PFSK-1 (cell line): Measurements from ENCODE around the gene IRX4.

Experiments
- FOXP2 ChIP-seq: optimal IDR thresholded peaks from 2 replicates; pipeline ENCODE3; 2011; ENCODE audit warnings: borderline replicate concordance, control low read depth, inconsistent platforms; ENCODE audit not compliant: insufficient read depth; ENCODE audit errors: extremely low read length, extremely low read depth
- POLR2AphosphoS5 ChIP-seq: IDR thresholded peaks from 2 replicates; pipeline ENCODE4 v1.6.1; 2012; ENCODE audit warnings: low read depth, mild to moderate bottlenecking, control low read depth, low read length, moderate library complexity
- SIN3A ChIP-seq: IDR thresholded peaks from 2 replicates; pipeline ENCODE4 v1.6.1; 2012; ENCODE audit warnings: mild to moderate bottlenecking, low read length, moderate library complexity, borderline replicate concordance; ENCODE audit not compliant: insufficient read depth
- TAF1 ChIP-seq: IDR thresholded peaks from 2 replicates; pipeline ENCODE4 v1.6.1; 2012; ENCODE audit warnings: low read length, control low read depth, borderline replicate concordance; ENCODE audit not compliant: insufficient read depth
- TF ChIP-seq, protein P1 (sequence below), 2 experiments: IDR thresholded peaks; 2 replicates each; pipeline versions ENCODE4 v1.6.1 to v1.8.0; 2011 to 2012; ENCODE audit warnings: low read depth in 2 of 2, low read length in 2 of 2, control low read depth in 1 of 2, inconsistent platforms in 1 of 2, mild to moderate bottlenecking in 1 of 2, moderate library complexity in 1 of 2; ENCODE audit not compliant: insufficient read depth in 1 of 2

DNA sequence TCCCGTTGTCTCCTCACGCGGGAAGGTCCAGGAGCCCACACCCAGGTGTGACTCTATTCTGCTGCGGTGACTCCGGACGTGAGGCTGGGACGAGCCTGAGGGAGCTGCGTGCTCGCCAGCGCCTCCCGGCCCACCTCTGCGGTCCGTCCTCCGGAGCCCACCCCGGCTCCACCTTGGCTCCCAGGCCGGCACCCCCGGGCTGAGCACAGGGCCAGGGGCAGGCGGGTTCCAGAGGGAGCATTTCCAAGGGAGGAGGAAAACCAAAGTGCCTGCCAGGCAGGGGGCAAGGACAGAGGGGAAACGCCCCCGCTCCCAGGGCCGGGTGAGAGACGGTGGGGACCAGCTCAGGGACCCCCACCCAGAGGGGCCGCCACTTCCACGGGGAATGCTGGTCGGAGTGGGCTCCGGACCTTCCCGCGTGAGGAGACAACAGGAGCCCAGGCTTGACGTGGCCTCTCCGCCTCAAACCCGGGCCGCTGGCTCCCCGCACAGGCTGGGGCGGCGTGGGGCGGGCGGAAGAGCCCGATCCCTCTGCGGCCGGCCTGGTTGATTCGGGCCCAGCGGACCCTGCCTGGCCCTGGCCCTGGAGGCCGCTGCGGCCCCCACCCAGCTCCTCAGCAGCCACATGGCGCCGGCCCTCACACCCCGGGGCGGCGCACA, 26.0 kb downstream of the IRX4 start:
- no peak for TF ChIP-seq TAF1
- TF ChIP-seq SIN3A = no peak
- TF ChIP-seq, protein P1, sequence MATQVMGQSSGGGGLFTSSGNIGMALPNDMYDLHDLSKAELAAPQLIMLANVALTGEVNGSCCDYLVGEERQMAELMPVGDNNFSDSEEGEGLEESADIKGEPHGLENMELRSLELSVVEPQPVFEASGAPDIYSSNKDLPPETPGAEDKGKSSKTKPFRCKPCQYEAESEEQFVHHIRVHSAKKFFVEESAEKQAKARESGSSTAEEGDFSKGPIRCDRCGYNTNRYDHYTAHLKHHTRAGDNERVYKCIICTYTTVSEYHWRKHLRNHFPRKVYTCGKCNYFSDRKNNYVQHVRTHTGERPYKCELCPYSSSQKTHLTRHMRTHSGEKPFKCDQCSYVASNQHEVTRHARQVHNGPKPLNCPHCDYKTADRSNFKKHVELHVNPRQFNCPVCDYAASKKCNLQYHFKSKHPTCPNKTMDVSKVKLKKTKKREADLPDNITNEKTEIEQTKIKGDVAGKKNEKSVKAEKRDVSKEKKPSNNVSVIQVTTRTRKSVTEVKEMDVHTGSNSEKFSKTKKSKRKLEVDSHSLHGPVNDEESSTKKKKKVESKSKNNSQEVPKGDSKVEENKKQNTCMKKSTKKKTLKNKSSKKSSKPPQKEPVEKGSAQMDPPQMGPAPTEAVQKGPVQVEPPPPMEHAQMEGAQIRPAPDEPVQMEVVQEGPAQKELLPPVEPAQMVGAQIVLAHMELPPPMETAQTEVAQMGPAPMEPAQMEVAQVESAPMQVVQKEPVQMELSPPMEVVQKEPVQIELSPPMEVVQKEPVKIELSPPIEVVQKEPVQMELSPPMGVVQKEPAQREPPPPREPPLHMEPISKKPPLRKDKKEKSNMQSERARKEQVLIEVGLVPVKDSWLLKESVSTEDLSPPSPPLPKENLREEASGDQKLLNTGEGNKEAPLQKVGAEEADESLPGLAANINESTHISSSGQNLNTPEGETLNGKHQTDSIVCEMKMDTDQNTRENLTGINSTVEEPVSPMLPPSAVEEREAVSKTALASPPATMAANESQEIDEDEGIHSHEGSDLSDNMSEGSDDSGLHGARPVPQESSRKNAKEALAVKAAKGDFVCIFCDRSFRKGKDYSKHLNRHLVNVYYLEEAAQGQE (IDR thresholded peaks at IDR 0.05; ENCODE audit: insufficient read depth in 1 of 2, low read depth in 2 of 2, low read length in 2 of 2) = no peak
- TF ChIP-seq POLR2AphosphoS5 = no peak
- TF ChIP-seq FOXP2 = no peak
